Activated naive CD4-positive, alpha-beta T cell treated with anti-CD3 and anti-CD28 coated beads for 36 hours (primary cell): Measurements from ENCODE around the gene PGAM5. TPM values are rescaled to one million over a fixed set of nuclear protein-coding genes. Genes with fewer than 3 reads are reported as not detected.
A peak's percentile ranks its signal among the peaks of the same experiment; 100 is the strongest.

Source experiments
- CTCF ChIA-PET: fragments of 350-600 bp; sonication (Branson Sonifier 250); formaldehyde crosslinking; loops from one replicate; lab custom pipeline; 2021; ENCODE audit warnings: antibody characterized with exemption; lab: Charles Lee
- DNase-seq: peaks from one replicate; pipeline ENCODE4 v3.0.0-alpha.2; 2020
- H3K27ac Mint-ChIP-seq: one replicate; pipeline ENCODE4 v1.8.0; 2021; ENCODE audit warnings: mild to moderate bottlenecking, mixed read lengths
- H3K27me3 Mint-ChIP-seq: one replicate; pipeline ENCODE4 v1.8.0; 2021; ENCODE audit warnings: low read depth, mixed read lengths
- H3K36me3 Mint-ChIP-seq: one replicate; pipeline ENCODE4 v1.8.0; 2021; ENCODE audit warnings: low read depth, mixed read lengths
- H3K4me1 Mint-ChIP-seq: one replicate; pipeline ENCODE4 v1.8.0; 2021; ENCODE audit warnings: low read depth, mixed read lengths
- H3K4me3 Mint-ChIP-seq: one replicate; pipeline ENCODE4 v1.8.0; 2021; ENCODE audit warnings: mild to moderate bottlenecking, moderate library complexity, mixed read lengths
- H3K9me3 Mint-ChIP-seq: one replicate; pipeline ENCODE4 v1.8.0; 2021; ENCODE audit warnings: mixed read lengths
- intact Hi-C: fragments of 100-400 bp; cut with micrococcal nuclease; formaldehyde crosslinking; loops from one replicate; pipeline ENCODE4 v1.15.1; 2023
- total RNA-seq, 2 experiments: library from RNA; stranded (reverse); gene quantifications; one replicate each; pipeline ENCODE4 v1.2.3, GENCODE V29; 2021

Gene PGAM5
- total RNA-seq, 2 experiments from 2014 or later: 50.1 to 55.7 TPM

DNA sequence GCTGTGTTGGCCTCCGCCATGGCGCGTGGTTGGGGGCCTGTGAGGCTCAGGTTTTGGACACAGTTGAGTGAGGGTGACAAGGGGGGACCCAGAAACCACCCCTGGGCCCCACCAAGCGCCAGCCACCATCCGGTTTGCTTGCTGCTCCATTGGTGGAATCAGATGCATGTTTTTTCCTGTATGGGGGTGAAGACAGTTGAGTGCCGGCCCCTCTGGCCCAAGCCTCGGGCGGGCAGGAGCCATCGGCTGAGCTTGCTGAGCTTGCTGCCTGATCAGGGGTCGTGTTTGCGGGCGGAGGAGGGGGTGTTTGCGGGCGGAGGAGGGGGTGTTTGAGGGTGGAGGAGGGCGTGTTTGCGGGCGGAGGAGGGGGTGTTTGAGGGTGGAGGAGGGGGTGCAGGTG, 6.4 kb downstream of the PGAM5 start:
- CTCF ChIA-PET: no interaction called here
- intact Hi-C loops: no loop called here
- Mint-ChIP-seq H3K27me3 (no peaks in the 10 kb centered on the region), H3K27ac (no peak overlapping the region), H3K36me3 (peaks cover 40% of the 10 kb centered on the region), H3K4me3 (no peak overlapping the region), H3K4me1 (peaks cover 19% of the 10 kb centered on the region), H3K9me3 (no peaks in the 10 kb centered on the region)
- no peak for DNase-seq

DNA sequence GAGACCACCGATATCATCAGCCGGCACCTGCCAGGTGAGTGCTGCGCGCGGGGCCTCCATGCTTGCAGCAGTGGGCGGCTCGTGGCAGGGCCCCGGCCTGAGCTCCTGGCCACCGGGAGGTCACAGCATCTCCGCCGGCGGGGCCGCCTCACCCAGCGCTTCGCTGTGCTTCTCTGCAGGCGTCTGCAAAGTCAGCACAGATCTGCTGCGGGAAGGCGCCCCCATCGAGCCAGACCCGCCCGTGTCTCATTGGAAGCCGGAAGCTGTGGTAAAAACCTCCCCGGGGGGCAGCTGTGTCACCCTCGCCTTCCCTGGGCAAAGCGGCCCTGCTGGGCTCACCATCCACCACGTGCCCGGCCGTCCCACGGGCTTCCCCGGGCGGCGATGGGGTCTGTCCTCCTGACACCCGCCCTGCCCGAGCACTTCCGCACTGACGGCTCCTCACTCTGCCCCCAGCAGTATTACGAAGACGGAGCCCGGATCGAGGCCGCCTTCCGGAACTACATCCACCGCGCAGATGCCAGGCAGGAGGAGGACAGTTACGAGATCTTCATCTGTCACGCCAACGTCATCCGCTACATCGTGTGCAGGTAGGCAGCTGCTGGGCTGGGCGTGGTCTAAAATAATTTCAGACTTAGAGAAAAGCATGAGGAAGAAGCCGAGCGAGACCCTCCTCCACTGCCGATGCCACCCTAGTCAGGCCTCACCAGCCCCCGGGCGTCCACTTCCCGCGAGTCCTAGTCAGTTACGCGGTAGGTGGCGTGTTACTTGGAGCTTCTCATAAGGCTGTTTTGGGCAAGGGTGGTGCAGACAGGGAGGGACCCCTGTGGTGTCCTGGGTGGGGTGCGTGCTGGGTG, 7.1 kb downstream of the PGAM5 start:
- Mint-ChIP-seq H3K4me3 (no peak overlapping the region), H3K27ac (no peak overlapping the region), H3K9me3 (no peaks in the 10 kb centered on the region), H3K36me3 (peaks cover 40% of the 10 kb centered on the region), H3K4me1 (peaks cover 13% of the 10 kb centered on the region), H3K27me3 (no peaks in the 10 kb centered on the region)
- CTCF ChIA-PET: no interaction called here
- intact Hi-C loops: no loop called here
- DNase-seq: no peak

DNA sequence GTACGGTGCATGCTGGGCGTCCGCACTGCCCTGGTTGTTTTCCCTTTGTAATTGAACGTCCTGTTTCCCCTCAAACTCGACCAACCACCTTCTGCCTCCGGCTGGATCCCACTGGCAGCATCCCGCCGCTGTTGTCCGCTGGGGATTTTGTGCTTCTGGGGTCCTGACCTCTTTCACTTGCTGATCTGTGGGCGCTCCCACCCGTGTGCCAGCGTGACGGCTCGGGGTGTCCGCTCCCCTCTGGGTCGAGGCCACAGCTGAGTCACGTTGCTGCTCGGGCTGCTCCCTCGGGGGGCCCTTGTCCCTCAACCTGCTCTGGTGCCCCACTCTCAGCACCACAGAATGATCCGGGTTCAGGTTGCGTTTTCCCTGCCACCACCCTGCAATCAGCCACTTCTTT, 8.0 kb downstream of the PGAM5 start:
- Mint-ChIP-seq H3K9me3 (no peaks in the 10 kb centered on the region), H3K36me3 (peaks cover 42% of the 10 kb centered on the region), H3K27ac (no peak overlapping the region), H3K27me3 (no peaks in the 10 kb centered on the region), H3K4me3 (no peak overlapping the region), H3K4me1 (peaks cover 4% of the 10 kb centered on the region)
- intact Hi-C loops: no loop called here
- CTCF ChIA-PET: no interaction called here
- DNase-seq: no peak

DNA sequence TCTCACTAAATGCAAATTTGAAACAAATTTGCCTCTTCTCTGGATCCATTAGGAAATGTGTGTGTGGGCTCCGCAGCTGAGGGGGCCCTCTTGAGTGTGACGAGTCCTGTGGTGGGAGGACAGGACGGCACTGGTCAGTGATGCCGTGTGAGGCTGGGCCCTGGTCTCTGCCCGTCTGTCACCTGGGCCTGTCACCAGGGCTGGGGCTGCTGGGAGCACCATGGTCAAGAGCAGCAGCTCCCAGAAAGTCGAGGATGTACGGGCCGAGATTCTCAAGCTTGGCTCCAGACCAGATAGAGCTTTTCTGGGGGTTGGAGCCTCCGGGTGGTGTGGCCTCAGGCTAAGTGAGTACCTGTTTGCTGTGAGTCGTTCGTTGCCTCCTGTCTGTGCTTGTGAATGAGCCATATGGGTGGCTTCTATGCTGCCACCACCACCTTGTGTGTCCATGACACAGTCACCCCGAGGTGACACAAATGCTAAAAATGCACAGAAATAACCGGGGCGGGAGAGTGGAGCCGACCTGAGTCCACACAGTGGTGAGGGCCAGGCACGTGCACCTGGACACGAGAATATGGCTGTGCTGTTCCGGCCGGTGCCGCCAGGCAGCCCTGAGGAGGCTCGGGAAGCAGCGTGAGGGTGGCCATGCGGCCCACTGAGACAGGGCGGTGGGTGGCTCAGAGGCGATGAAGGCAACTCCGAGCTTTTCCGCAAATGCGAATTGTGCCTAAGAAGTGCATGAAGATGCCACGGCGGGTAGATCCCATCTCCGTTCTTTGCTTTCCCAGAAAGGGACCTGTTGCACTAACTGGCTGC, 8.7 kb downstream of the PGAM5 start:
- H3K9me3 Mint-ChIP-seq: no peaks in the 10 kb centered on the region
- intact Hi-C loops: no loop called here
- no peak overlapping the region for H3K4me3 Mint-ChIP-seq
- peaks cover 3% of the 10 kb centered on the region for H3K4me1 Mint-ChIP-seq
- CTCF ChIA-PET: no interaction called here
- no peak overlapping the region for H3K27ac Mint-ChIP-seq
- DNase-seq: no peak
- peaks cover 46% of the 10 kb centered on the region for H3K36me3 Mint-ChIP-seq
- H3K27me3 Mint-ChIP-seq: no peaks in the 10 kb centered on the region

DNA sequence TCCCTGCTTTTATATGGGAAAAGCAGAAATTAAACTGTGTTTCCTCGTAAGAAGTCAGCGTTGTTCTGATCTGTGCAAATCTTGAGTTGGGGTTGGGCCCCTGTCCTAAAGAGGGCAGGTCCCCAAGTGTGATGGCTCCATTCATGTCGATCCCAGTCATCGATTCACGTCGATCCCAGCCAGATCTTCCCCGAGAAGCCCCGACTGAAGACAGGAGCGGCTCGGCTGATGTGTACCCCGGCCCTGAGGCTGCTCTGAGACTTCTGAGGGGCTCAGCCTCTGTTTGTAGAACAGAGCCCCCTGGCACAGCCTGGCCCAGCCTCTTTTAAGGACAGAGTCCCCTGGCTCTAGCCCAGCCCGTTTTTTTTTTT, 9.3 kb downstream of the PGAM5 start:
- H3K4me1 Mint-ChIP-seq: no peaks in the 10 kb centered on the region
- H3K27me3 Mint-ChIP-seq: no peaks in the 10 kb centered on the region
- peaks cover 45% of the 10 kb centered on the region for H3K36me3 Mint-ChIP-seq
- DNase-seq: no peak
- intact Hi-C loops: no loop called here
- H3K4me3 Mint-ChIP-seq: no peak overlapping the region
- H3K9me3 Mint-ChIP-seq: no peaks in the 10 kb centered on the region
- H3K27ac Mint-ChIP-seq: no peak overlapping the region
- CTCF ChIA-PET: no interaction called here

DNA sequence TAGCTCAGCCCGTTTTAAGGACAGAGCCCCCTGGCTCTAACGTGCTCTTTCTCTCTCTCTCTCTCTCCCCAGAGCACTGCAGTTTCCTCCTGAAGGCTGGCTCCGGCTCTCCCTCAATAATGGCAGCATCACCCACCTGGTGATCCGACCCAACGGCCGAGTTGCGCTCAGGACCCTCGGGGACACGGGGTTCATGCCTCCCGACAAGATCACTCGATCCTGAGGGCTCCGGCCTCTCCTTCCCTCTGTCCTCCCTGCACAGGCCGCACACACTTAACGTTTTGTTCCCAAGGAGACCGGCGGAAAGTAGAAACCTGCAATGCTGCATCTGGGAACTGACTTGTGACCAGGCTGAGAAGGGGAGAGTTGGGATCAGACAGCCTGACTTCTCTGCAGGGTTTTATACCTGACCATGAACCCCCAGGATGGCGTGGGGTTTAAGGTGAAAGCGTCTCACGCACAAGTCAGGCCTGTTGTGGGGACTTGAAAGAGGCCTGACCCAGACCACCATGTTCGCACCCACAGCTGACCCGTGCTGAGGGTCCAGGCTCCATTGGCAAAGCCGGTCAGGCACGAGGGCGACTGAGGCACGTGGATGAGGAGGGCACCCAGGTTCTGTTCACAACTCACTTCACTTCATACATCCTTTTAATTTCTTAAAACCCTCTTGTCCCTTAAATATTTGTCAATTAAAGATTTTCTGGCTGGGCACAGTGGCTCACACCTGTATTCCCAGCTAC, 10.1 kb downstream of the PGAM5 start:
- Mint-ChIP-seq H3K27ac (no peak overlapping the region), H3K36me3 (peaks cover 51% of the 10 kb centered on the region), H3K9me3 (no peaks in the 10 kb centered on the region), H3K4me3 (no peak overlapping the region), H3K4me1 (no peaks in the 10 kb centered on the region), H3K27me3 (no peaks in the 10 kb centered on the region)
- DNase-seq: no peak
- CTCF ChIA-PET: no interaction called here
- intact Hi-C loops: no loop called here

DNA sequence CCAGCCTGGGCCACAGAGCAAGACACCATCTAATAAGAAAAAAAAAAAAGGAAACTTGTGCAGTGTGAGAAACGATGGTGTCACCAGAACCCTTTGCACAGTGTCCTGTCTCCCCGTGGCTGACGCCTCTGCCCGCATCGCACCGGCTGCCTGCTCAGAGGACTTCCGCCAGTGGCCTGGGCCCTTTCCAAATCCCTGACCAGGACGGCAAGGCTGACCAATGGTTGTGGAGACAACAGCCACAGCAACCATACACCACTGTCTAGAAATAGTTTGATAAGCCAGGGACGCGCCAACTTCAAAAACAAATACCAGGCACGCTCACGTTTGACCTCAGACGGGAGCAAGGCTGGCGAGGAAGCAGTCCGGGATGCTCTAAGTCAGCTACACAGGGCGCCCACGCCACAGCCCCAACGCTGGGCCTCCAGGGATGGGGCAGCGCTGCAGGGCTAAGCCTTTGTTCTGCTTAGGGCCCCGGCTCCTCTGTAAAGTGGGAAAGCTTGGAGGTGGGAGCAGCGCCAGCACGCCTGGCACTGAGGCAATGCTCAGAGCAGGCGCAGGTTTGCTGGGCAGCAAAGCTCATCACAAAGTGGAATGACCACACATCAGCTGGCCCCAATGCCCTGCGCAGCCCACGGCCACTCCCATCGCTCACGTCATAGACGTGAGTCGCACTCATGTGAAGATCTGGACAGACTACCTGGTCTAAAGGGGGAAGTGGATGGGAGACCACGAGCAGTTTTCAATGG, 12.5 kb downstream of the PGAM5 start:
- Mint-ChIP-seq H3K36me3 (peaks cover 59% of the 10 kb centered on the region), H3K27ac (no peak overlapping the region)
- intact Hi-C loops: no loop called here

DNA sequence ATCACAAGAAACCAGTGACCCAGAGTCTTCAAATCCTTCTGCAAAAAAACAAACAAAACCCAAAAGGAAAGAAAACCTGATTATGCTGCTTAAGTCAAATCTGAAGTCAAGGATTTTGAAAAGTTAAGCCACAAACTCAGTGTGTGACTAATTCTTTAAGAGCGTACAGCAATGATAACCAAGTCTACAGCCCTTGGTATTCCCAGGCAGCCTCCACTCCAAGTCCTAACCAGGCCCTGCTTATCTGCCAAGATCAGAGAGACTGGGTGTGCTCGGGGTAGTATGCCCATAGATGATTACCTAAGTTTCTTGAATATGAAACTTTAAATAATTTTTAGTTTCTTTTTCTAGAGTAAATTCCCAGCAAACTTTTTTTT, 13.1 kb downstream of the PGAM5 start:
- intact Hi-C loops: no loop called here
- DNase-seq: no peak
- H3K27ac Mint-ChIP-seq: no peak overlapping the region
- H3K36me3 Mint-ChIP-seq: peaks cover 62% of the 10 kb centered on the region
- no peaks in the 10 kb centered on the region for H3K9me3 Mint-ChIP-seq
- peaks cover 2% of the 10 kb centered on the region for H3K4me1 Mint-ChIP-seq
- H3K27me3 Mint-ChIP-seq: no peaks in the 10 kb centered on the region
- no peak overlapping the region for H3K4me3 Mint-ChIP-seq
- CTCF ChIA-PET: interaction anchor here (0.6 kb wide), 1 partner anchor 12 kb away, joined by 3 read pairs; no protein-coding TSS in a partner anchor

More for the DNA sequence above, 12.5 kb downstream of the PGAM5 start:
- DNase-seq: no peak
- Mint-ChIP-seq H3K4me1 (no peaks in the 10 kb centered on the region), H3K4me3 (no peak overlapping the region), H3K27me3 (no peaks in the 10 kb centered on the region), H3K9me3 (no peaks in the 10 kb centered on the region)
- CTCF ChIA-PET: interaction anchor here (0.6 kb wide), 1 partner anchor 12 kb away, joined by 3 read pairs; no protein-coding TSS in a partner anchor

DNA sequence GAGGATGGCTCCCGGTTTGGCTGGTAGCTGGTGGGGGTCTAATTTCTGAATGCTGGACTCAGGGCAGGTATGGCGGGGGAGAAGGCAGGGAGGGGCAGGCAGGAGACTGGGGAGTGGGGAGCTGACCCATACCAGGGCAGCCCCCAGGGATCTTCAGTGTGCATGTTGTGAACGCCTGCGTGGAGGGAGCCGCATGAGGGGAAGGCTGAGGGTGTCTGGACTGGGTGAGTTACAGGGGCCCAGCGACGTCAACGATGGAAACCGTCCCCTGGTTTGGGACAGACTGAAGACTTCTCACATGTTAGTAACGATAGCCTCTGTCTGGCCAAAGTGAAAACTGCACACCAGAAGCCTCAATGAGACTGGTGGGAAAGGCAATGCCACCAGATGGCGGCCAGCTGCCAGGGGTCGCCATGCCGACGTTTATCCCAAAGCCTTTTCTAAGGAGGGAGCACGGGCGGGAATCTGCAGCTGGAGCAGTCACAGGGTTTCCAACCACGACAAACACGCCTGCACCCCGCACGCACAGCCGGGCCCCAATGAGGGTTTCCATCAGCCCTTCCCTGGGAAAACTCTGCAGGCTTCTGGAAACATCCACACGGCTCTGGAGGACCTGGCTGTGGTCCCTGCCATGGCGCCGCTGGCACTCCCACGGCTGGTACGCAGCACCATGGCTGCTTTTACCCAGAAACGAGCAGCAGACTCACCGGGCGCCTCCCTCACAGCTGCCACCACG, 14.0 kb downstream of the PGAM5 start:
- CTCF ChIA-PET: no interaction called here
- H3K36me3 Mint-ChIP-seq: peaks cover 58% of the 10 kb centered on the region
- peaks cover 5% of the 10 kb centered on the region for H3K4me1 Mint-ChIP-seq
- H3K27me3 Mint-ChIP-seq: no peaks in the 10 kb centered on the region
- peak overlapping the region; percentile 1 for H3K27ac Mint-ChIP-seq
- no peaks in the 10 kb centered on the region for H3K9me3 Mint-ChIP-seq
- H3K4me3 Mint-ChIP-seq: no peak overlapping the region
- intact Hi-C loops: no loop called here
- no peak for DNase-seq

DNA sequence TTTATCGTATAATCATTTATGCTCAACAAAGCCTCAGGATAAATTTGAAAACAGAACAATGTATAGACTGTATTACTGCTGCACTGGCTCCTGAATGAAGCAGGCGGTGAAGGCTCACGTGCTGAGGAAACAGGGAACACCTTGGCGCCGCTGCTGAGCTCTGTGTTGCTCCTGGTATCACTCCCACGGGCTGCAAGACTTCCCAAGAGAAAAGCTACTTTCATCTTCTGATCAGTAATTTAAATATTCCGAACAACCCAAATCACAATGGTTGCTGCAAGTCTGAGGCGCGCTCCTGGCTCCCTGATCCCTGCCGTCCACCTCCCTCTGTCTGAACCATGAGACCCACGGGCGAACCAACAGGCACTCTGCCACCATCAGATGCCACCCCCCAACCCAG, 15.7 kb downstream of the PGAM5 start:
- Mint-ChIP-seq H3K4me3 (no peak overlapping the region), H3K9me3 (no peaks in the 10 kb centered on the region), H3K36me3 (peaks cover 62% of the 10 kb centered on the region), H3K27me3 (no peaks in the 10 kb centered on the region), H3K27ac (no peak overlapping the region), H3K4me1 (peaks cover 6% of the 10 kb centered on the region)
- CTCF ChIA-PET: no interaction called here
- no peak for DNase-seq
- intact Hi-C loops: no loop called here

DNA sequence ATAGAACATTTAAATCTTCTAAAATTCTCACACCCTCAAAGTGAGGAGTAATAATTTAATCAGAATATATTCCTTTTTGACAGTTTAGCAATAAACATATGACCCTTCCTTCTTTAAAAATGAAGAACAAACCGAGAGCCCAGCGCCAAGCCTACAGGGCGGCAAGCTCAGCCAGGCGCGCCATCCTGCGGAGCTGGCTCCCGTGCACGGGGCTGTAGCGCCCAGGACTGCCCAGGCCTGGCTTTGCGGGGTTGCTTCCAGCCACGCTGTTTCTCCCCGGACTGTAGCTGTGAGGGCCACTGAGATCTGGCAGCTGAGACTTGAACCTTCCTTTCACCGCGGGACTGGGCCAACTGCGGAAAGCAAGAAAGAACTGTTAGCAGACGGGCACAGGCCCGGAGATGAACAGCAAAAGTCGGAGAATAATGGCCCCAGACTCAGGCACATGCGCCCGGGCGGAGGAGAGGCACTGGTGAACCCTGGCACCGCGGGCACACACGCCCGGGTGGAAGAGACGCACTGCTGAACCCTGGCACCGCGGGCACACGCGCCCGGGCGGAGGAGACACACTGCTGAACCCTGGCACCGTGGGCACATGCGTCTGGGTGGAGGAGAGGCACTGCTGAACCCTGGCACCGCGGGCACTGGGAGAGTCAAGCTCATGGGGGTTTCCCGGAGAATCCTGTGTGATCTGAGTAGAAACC, 16.6 kb downstream of the PGAM5 start:
- intact Hi-C loops: no loop called here
- Mint-ChIP-seq H3K36me3 (peaks cover 65% of the 10 kb centered on the region), H3K27me3 (no peaks in the 10 kb centered on the region)

More for the DNA sequence above, 16.6 kb downstream of the PGAM5 start:
- no peak overlapping the region for H3K27ac Mint-ChIP-seq
- DNase-seq: no peak
- no peak overlapping the region for H3K4me3 Mint-ChIP-seq
- no peaks in the 10 kb centered on the region for H3K9me3 Mint-ChIP-seq
- H3K4me1 Mint-ChIP-seq: peaks cover 6% of the 10 kb centered on the region
- CTCF ChIA-PET: no interaction called here
